Measurements from ENCODE around the gene VSIG2.

DNA sequence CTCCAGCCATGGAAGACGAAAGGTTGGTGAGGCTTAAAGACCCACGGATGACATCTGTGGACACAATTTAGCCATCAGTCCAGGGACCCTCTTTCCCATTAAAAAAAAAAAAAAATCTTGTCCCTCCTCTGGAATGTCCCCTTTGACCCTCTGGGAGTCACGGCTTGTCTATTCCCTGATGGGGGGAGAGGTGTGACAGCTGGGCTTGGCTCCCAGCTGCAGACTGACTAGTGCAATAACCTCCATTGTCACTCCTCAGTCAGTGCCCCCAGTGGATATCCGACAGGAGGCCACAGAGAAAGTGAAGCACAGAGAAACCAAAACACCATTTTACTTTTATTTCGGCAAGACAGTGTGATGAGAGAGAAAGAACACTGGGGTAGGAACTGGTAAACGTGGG, 2.7 kb upstream of the VSIG2 start:
- no peak for TF ChIP-seq ZNF274 (IDR thresholded peaks at IDR 0.05; ENCODE audit: low read depth, low read length)
- no peak for TF ChIP-seq SUZ12 (IDR thresholded peaks at IDR 0.05; ENCODE audit: extremely low read depth, insufficient read depth, insufficient read length)

Measured in NT2/D1 (cell line).